ENCODE results near the gene ASB18. TPM values are rescaled to one million over a fixed set of nuclear protein-coding genes. Genes with fewer than 3 reads are reported as not detected.
"Not testable (repeated sequence)": the region's sequence is repeated elsewhere in the genome, so short reads cannot be mapped to it uniquely, and the experiment has no call there.

ASB18 gene
- total and polyA plus RNA-seq, 8 donors: not detected

DNA sequence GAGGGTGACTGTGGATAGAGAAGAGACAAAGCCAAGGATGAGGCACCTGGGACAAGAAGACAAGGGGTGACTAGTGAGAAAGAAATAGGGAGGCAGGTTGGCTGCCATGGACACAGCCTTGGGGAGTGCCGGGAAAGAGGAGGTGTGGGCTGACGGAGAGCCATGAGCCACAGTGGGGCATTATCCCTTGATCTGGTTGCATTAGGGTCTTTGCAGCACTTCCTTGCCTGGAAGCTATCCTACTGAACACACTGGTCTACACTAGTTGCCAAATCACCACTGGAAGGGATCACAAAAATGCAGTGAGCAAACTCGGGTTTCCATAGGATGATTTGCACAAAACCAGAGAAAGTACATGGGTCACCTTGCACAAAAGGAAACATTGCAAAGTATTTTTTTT, 27.7 kb upstream of the ASB18 start:
- Histone ChIP-seq H3K9me3 (no peaks in the 10 kb centered on the region), H3K36me3 (no peaks in the 10 kb centered on the region), H3K27me3 (no peaks in the 10 kb centered on the region), H3K4me1 (no peaks in the 10 kb centered on the region), H3K4me3 (no peak overlapping the region), H3K27ac (no peak overlapping the region)
- intact Hi-C loops (cut with DNase I): no loop called here
- 77 to 81% methylated on average over 3 of the region's 3 CpGs for WGBS, 2 donors
- ATAC-seq (no peak), FAIRE-seq (no peak), DNase-seq (no peak)
- TF ChIP-seq, protein P1, sequence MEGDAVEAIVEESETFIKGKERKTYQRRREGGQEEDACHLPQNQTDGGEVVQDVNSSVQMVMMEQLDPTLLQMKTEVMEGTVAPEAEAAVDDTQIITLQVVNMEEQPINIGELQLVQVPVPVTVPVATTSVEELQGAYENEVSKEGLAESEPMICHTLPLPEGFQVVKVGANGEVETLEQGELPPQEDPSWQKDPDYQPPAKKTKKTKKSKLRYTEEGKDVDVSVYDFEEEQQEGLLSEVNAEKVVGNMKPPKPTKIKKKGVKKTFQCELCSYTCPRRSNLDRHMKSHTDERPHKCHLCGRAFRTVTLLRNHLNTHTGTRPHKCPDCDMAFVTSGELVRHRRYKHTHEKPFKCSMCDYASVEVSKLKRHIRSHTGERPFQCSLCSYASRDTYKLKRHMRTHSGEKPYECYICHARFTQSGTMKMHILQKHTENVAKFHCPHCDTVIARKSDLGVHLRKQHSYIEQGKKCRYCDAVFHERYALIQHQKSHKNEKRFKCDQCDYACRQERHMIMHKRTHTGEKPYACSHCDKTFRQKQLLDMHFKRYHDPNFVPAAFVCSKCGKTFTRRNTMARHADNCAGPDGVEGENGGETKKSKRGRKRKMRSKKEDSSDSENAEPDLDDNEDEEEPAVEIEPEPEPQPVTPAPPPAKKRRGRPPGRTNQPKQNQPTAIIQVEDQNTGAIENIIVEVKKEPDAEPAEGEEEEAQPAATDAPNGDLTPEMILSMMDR (IDR thresholded peaks at IDR 0.05): no peak

DNA sequence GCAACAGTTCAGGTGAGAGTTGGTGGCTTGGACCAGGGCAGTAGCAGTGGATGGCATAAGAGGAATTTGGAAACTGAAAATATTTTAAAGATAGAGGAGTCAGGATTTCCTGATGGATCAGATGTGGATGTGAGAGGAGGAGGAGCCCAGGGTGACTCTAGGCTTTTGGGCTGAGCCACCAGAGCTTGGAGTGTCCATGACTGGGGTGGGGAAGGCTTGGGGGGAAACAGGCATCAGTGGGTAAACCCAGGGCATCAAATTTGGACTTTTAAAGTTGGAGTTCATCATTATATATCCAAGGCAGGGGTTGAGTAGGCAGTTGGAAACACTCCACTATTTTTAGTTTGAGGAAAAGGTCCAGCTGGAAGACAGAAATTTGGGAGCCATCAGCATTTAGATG, 27.3 kb upstream of the ASB18 start:
- H3K36me3 ChIP-seq: no peaks in the 10 kb centered on the region
- TF ChIP-seq, protein P1 (IDR thresholded peaks at IDR 0.05): no peak
- no peak for FAIRE-seq
- intact Hi-C loops (cut with DNase I): no loop called here
- H3K27ac ChIP-seq: no peak overlapping the region
- H3K4me1 ChIP-seq: no peaks in the 10 kb centered on the region
- no peaks in the 10 kb centered on the region for H3K9me3 ChIP-seq
- H3K4me3 ChIP-seq: no peak overlapping the region
- DNase-seq: no peak
- H3K27me3 ChIP-seq: no peaks in the 10 kb centered on the region
- ATAC-seq: no peak

DNA sequence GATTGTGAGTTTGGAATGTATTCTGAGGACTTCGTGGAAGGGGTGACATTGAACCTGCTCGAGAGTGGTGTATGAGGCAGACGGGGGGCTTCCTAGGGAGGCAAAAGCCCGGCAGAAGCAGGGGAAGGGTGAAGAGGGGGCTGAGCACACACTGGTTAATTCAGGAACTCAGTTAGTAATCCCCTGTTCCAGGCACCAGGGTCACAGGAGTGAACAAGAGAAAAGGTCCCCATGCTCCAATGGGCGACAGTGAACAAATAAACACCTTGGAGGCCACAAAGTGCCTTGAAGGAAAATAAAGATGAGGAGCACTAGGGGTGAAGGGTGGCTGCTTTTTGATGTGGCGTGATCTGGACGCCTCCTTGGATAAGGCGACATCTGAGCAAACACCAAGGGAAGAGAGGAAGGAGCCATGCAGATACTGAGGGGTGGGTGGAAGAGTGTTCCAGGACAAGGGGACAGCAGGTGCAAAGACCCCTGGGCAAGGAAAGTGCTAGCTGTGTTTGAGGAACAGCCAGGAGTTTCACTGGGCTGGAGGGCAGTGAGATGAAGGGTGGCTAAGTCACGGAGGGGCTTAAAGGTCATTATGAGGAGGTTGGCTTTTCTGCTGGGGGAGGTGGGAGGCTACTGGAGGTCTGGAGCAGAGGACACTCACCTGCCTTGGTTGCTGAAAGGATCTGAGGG, 26.7 kb upstream of the ASB18 start:
- TF ChIP-seq, protein P1 (IDR thresholded peaks at IDR 0.05): no peak
- DNase-seq (no peak), FAIRE-seq (no peak), ATAC-seq (no peak)
- H3K27me3 ChIP-seq: peaks cover 0 to 3% (median 0%) of the 10 kb centered on the region in 4 donors
- no peaks in the 10 kb centered on the region for H3K4me1 ChIP-seq
- no peak overlapping the region for H3K27ac ChIP-seq
- 38 to 44% methylated on average over 9 of the region's 9 CpGs for WGBS, 2 donors
- H3K36me3 ChIP-seq: no peaks in the 10 kb centered on the region
- intact Hi-C loops (cut with DNase I): no loop called here
- no peak overlapping the region for H3K4me3 ChIP-seq
- H3K9me3 ChIP-seq: no peaks in the 10 kb centered on the region

DNA sequence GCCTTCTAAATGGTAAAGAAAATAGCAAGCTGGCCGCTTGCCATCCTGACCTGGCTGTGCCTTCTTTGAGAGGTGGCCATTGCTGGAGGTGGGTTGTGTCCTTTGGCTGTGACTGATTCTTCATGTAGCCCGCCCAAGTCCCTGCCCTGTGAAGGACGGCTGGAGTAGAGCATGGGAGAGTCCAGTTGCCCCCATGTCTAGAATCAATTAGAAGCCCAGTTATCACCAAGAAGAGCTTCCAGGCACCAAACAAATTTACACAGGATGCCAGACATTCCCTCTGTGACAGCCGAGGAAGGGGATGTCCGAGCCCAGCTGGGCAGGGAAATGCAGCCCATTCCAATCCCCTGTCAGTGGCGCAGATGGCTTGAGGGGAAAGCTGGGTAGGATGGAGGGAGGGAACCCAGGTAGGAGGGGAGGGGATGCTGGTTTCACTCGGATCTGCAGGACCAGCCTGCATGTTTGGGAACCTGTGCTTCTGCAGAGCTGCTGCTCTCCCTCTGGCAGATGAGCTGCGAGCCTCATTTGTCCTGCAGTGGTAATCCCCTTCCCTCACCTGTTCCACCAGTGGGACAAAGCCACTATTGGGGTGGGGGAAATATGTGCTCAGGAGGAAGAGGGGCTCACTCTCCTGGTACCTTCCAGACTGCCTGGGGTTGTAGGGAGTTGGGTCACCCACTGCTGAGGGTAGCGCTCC, 25.7 kb upstream of the ASB18 start:
- peaks cover 0 to 3% (median 0%) of the 10 kb centered on the region in 4 donors for H3K27me3 ChIP-seq
- no peak overlapping the region for H3K4me3 ChIP-seq
- no peak for FAIRE-seq
- no peak for ATAC-seq
- intact Hi-C loops (cut with DNase I): no loop called here
- H3K36me3 ChIP-seq: no peaks in the 10 kb centered on the region
- no peaks in the 10 kb centered on the region for H3K9me3 ChIP-seq
- WGBS, 2 donors: 42% methylated on average over 9 of the region's 9 CpGs
- H3K4me1 ChIP-seq: no peaks in the 10 kb centered on the region
- H3K27ac ChIP-seq: no peak overlapping the region
- DNase-seq: no peak
- TF ChIP-seq, protein P1 (IDR thresholded peaks at IDR 0.05): no peak

DNA sequence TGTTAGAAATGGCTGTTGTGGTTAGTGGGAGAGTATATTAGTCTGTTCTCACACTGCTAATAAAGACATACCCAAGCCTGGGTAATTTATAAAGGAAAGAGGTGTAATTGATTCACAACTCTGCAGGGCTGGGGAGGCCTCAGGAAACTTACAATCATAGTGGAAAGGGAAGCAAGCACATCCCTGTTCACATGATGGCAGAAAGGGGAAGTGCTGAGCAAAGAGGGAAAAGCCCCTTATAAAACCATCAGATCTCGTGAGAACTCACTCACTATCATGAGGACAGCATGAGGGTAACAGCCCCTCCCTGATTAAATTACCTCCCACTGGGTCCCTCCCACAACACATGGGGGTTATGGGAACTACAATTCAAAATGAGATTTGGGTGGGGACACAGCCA, 24.2 kb upstream of the ASB18 start:
- H3K4me3 ChIP-seq; DNase-seq; H3K36me3 ChIP-seq; H3K27me3 ChIP-seq; intact Hi-C loops (cut with DNase I); FAIRE-seq; H3K27ac ChIP-seq; H3K9me3 ChIP-seq; ATAC-seq; H3K4me1 ChIP-seq: not testable (repeated sequence)
- 14 to 22% methylated on average over 1 of the region's 1 CpG for WGBS, 2 donors

Measured in pancreas (tissue), 10 donors.